HCT116 (cell line): Measurements from ENCODE around the gene CORO2A. TPM values are rescaled to one million over a fixed set of nuclear protein-coding genes. Genes with fewer than 3 reads are reported as not detected.

Source experiments
- ATAC-seq: fragments of 200-7000 bp; cut with Tn5 transposase; 2 replicates; pipeline ENCODE4 v1.9.1; 2020; ENCODE audit warnings: mild to moderate bottlenecking, moderate library complexity
- BruUV-seq: library from RNA; stranded (reverse); fragments of 400-500 nt; replicated peaks from 2 replicates; lab custom pipeline; 2021; lab: Mats Ljungman, UMichigan
- CTCF ChIA-PET: fragments of 300-600 bp; sonication (Branson Sonifier 250); formaldehyde crosslinking; loops from one replicate; lab custom pipeline; 2021; ENCODE audit warnings: antibody characterized with exemption; lab: Charles Lee
- POLR2A ChIA-PET: fragments of 300-600, 350-600 bp; sonication (Branson Sonifier 250); formaldehyde crosslinking; loops from one replicate; lab custom pipeline; 2021; ENCODE audit warnings: antibody characterized with exemption; lab: Charles Lee
- RAD21 ChIA-PET, 2 experiments: fragments of 300-600 bp; sonication (Branson Sonifier 250); formaldehyde crosslinking; loops; one replicate each; lab custom pipeline; 2023; ENCODE audit warnings: low total read pairs in 2 of 2; ENCODE audit not compliant: uncharacterized antibody in 2 of 2, unreplicated experiment in 2 of 2, low non-redundant PET in 1 of 2; lab: Charles Lee
- DNase-seq: peaks from one replicate; pipeline ENCODE4 v3.0.0-alpha.2; 2010; ENCODE audit warnings: low read depth, low spot score
- H2AFZ ChIP-seq: fragments of 200-600 bp; shearing (Covaris generic), sonication (generic); 2 replicates; pipeline ENCODE4 v1.6.1; 2017; ENCODE audit warnings: low read depth, mixed run types, mixed read lengths, antibody characterized with exemption, low read length; ENCODE audit not compliant: poor library complexity, severe bottlenecking
- H3K27ac ChIP-seq: 2 replicates; pipeline ENCODE4 v1.5.1; 2012; ENCODE audit warnings: low read depth, low read length
- H3K27me3 ChIP-seq: fragments of 200-600 bp; sonication (generic); 2 replicates; pipeline ENCODE4 v1.6.1; 2016; ENCODE audit warnings: mixed run types, low read length, mixed read lengths; ENCODE audit not compliant: insufficient read depth
- H3K36me3 ChIP-seq, 2 experiments: fragments of 200-500 bp in 1 of 2; fragments of 200-600 bp in 1 of 2; sonication (Bioruptor generic) in 1 of 2; sonication (generic) in 1 of 2; 2 replicates each; pipeline versions ENCODE4 v1.5.1 to v1.6.1; 2014 to 2016; ENCODE audit warnings: low read length in 2 of 2, inconsistent platforms in 1 of 2, mixed read lengths in 1 of 2, mixed run types in 1 of 2; ENCODE audit not compliant: insufficient read depth in 2 of 2, control insufficient read depth in 1 of 2
- H3K4me1 ChIP-seq, 2 experiments: fragments of 200-600 bp in 1 of 2; sonication (generic) in 1 of 2; 2 replicates each; pipeline versions ENCODE4 v1.5.1 to v1.6.1; 2012 to 2017; ENCODE audit warnings: low read length in 2 of 2, inconsistent platforms in 1 of 2, mild to moderate bottlenecking in 1 of 2, mixed read lengths in 1 of 2, mixed run types in 1 of 2, moderate library complexity in 1 of 2; ENCODE audit not compliant: insufficient read depth in 2 of 2, control insufficient read depth in 1 of 2
- H3K4me2 ChIP-seq: fragments of 200-600 bp; sonication (generic); 2 replicates; pipeline ENCODE4 v1.6.1; 2017; ENCODE audit warnings: mixed run types, low read length, mixed read lengths
- H3K4me3 ChIP-seq, 2 experiments: fragments of 200-600 bp in 1 of 2; sonication (generic) in 1 of 2; replicated peaks in 1 of 2; 2 replicates each; pipeline ENCODE4 v1.5.1; 2011 to 2016; ENCODE audit warnings: low read length in 2 of 2, control low read depth in 1 of 2, low read depth in 1 of 2, mild to moderate bottlenecking in 1 of 2, mixed read lengths in 1 of 2, mixed run types in 1 of 2
- H3K79me2 ChIP-seq: fragments of 200-600 bp; sonication (generic); 2 replicates; pipeline ENCODE4 v1.6.1; 2017; ENCODE audit warnings: mild to moderate bottlenecking, mixed run types, low read length, moderate library complexity, mixed read lengths; ENCODE audit not compliant: insufficient read depth
- H3K9ac ChIP-seq: fragments of 200-600 bp; sonication (generic); 2 replicates; pipeline ENCODE4 v1.6.1; 2016; ENCODE audit warnings: low read length, mixed read lengths
- H3K9me2 ChIP-seq: fragments of 200-600 bp; sonication (generic), shearing (Covaris generic); 2 replicates; pipeline ENCODE4 v1.6.1; 2017; ENCODE audit warnings: mixed run types, mild to moderate bottlenecking, moderate library complexity; ENCODE audit not compliant: insufficient read depth
- H3K9me3 ChIP-seq, 2 experiments: fragments of 200-500 bp in 1 of 2; fragments of 200-600 bp in 1 of 2; sonication (Bioruptor generic) in 1 of 2; sonication (generic) in 1 of 2; 2 replicates each; pipeline ENCODE4 v1.6.1; 2014 to 2017; ENCODE audit warnings: low read length in 2 of 2, mixed read lengths in 2 of 2, inconsistent platforms in 1 of 2, low read depth in 1 of 2, mild to moderate bottlenecking in 1 of 2, mixed run types in 1 of 2, moderate library complexity in 1 of 2; ENCODE audit not compliant: control insufficient read depth in 1 of 2, insufficient read depth in 1 of 2
- H4K20me1 ChIP-seq: fragments of 200-600 bp; sonication (generic), shearing (Covaris generic); 2 replicates; pipeline ENCODE4 v1.6.1; 2017; ENCODE audit warnings: mixed run types, mild to moderate bottlenecking, moderate library complexity; ENCODE audit not compliant: insufficient read depth
- CBX3 ChIP-seq: IDR thresholded peaks from 2 replicates; pipeline ENCODE4 v1.6.1; 2012; ENCODE audit warnings: low read depth
- EGR1 ChIP-seq: IDR thresholded peaks from 2 replicates; pipeline ENCODE4 v1.6.1; 2012; ENCODE audit warnings: low read depth
- ELF1 ChIP-seq: IDR thresholded peaks from 2 replicates; pipeline ENCODE4 v1.6.1; 2012; ENCODE audit warnings: low read depth, borderline replicate concordance
- EZH2phosphoT487 ChIP-seq: fragments of 200-600 bp; IDR thresholded peaks from 2 replicates; pipeline ENCODE4 v1.6.1; 2018; ENCODE audit warnings: antibody characterized with exemption, borderline replicate concordance
- POLR2A ChIP-seq: IDR thresholded peaks from 2 replicates; pipeline ENCODE4 v1.7.0; 2011; ENCODE audit warnings: borderline replicate concordance; ENCODE audit not compliant: insufficient read depth, insufficient read length; ENCODE audit errors: extremely low read depth
- POLR2AphosphoS5 ChIP-seq: IDR thresholded peaks from 2 replicates; pipeline ENCODE4 v1.6.1; 2011; ENCODE audit warnings: mild to moderate bottlenecking, low read depth, low read length, moderate library complexity
- RAD21 ChIP-seq: IDR thresholded peaks from 2 replicates; pipeline ENCODE4 v1.6.1; 2012; ENCODE audit warnings: low read depth, mild to moderate bottlenecking
- TCF7L2 ChIP-seq: IDR thresholded peaks from 2 replicates; pipeline ENCODE4 v1.7.0; 2011; ENCODE audit warnings: borderline replicate concordance, inconsistent platforms; ENCODE audit not compliant: insufficient read depth, insufficient read length; ENCODE audit errors: extremely low read depth
- intact Hi-C: fragments of 100-400 bp; cut with micrococcal nuclease; formaldehyde crosslinking; loops from 2 replicates; pipeline ENCODE4 v1.10.0; 2022
- total RNA-seq: library from RNA; stranded (reverse); gene quantifications from one replicate; pipeline ENCODE4 v1.2.1, GENCODE V29; 2021; ENCODE audit not compliant: unreplicated experiment
- TF ChIP-seq, protein P1 (sequence below): IDR thresholded peaks from 2 replicates; pipeline ENCODE4 v1.6.1; 2012
- TF ChIP-seq, protein P2 (sequence below): IDR thresholded peaks from 2 replicates; pipeline ENCODE4 v1.6.1; 2011; ENCODE audit warnings: mild to moderate bottlenecking, low read length, moderate library complexity; ENCODE audit not compliant: insufficient replicate concordance; ENCODE audit errors: extremely low read depth

The CORO2A gene
- total RNA-seq, 1 experiment from 2014 or later: 5.7 TPM

GRCh38 chr9:98099346-98099745 lies 93.1 kb downstream of the CORO2A start:
- Histone ChIP-seq H3K79me2 (no peaks in the 10 kb centered on the region), H3K9ac (no peak overlapping the region), H3K4me3 (no peak overlapping the region), H3K27me3 (no peaks in the 10 kb centered on the region), H3K9me2 (no peaks in the 10 kb centered on the region), H2AFZ (no peak overlapping the region), H3K4me2 (no peak overlapping the region), H4K20me1 (no peaks in the 10 kb centered on the region), H3K9me3 (no peaks in the 10 kb centered on the region), H3K27ac (no peak overlapping the region), H3K36me3 (0 out of 4 replicates have a peak, but pooled peaks cover 0 to 6% of the 10 kb centered on the region in 2 experiments), H3K4me1 (no peaks in the 10 kb centered on the region)
- RAD21 ChIA-PET: no interaction called here
- BruUV-seq: no TSS peak
- no peak for TF ChIP-seq EZH2phosphoT487
- ATAC-seq: no peak
- POLR2A ChIA-PET: no interaction called here
- DNase-seq: no peak
- CTCF ChIA-PET: no interaction called here
- intact Hi-C loops: no loop called here

- no peak for DNase-seq
- Histone ChIP-seq H3K9ac (no peak overlapping the region), H3K9me3 (no peaks in the 10 kb centered on the region), H4K20me1 (no peaks in the 10 kb centered on the region), H3K9me2 (no peaks in the 10 kb centered on the region), H2AFZ (no peak overlapping the region), H3K4me1 (no peaks in the 10 kb centered on the region), H3K4me2 (no peak overlapping the region), H3K79me2 (no peaks in the 10 kb centered on the region), H3K27me3 (no peaks in the 10 kb centered on the region), H3K36me3 (0 out of 4 replicates have a peak, but pooled peaks cover 0 to 6% of the 10 kb centered on the region in 2 experiments), H3K4me3 (no peak overlapping the region), H3K27ac (no peak overlapping the region)
- no peak for ATAC-seq
- intact Hi-C loops: no loop called here
- no TSS peak for BruUV-seq
- TF ChIP-seq, protein P1, sequence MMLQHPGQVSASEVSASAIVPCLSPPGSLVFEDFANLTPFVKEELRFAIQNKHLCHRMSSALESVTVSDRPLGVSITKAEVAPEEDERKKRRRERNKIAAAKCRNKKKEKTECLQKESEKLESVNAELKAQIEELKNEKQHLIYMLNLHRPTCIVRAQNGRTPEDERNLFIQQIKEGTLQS: no peak
- TF ChIP-seq POLR2AphosphoS5 (no peak), EGR1 (no peak), RAD21 (no peak), POLR2A (no peak), CBX3 (no peak), TCF7L2 (no peak), ELF1 (no peak)
- TF ChIP-seq, protein P2, sequence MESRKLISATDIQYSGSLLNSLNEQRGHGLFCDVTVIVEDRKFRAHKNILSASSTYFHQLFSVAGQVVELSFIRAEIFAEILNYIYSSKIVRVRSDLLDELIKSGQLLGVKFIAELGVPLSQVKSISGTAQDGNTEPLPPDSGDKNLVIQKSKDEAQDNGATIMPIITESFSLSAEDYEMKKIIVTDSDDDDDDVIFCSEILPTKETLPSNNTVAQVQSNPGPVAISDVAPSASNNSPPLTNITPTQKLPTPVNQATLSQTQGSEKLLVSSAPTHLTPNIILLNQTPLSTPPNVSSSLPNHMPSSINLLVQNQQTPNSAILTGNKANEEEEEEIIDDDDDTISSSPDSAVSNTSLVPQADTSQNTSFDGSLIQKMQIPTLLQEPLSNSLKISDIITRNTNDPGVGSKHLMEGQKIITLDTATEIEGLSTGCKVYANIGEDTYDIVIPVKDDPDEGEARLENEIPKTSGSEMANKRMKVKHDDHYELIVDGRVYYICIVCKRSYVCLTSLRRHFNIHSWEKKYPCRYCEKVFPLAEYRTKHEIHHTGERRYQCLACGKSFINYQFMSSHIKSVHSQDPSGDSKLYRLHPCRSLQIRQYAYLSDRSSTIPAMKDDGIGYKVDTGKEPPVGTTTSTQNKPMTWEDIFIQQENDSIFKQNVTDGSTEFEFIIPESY: no peak
- CTCF ChIA-PET: interaction anchor here (0.5 kb wide), 1 partner anchor 676 kb away, joined by 3 read pairs; no protein-coding TSS in a partner anchor
- POLR2A ChIA-PET: no interaction called here
- RAD21 ChIA-PET: no interaction called here
Observed at GRCh38 chr9:98097836-98098235, 94.6 kb downstream of the CORO2A start.
